Spinal cord (tissue), 10 donors: ENCODE data around the gene LALBA. TPM values are rescaled to one million over a fixed set of nuclear protein-coding genes. Genes with fewer than 3 reads are reported as not detected.
"Not testable (repeated sequence)": the region's sequence is repeated elsewhere in the genome, so short reads cannot be mapped to it uniquely, and the experiment has no call there.

Experiments used
- DNase-seq, 6 donors: peaks; one replicate each; pipeline versions ENCODE4 v3.0.0 to v3.0.0-alpha.2; 2013 to 2015; ENCODE audit warnings: low spot score in 6 of 6, low read depth in 4 of 6
- H3K27ac ChIP-seq: one replicate; pipeline ENCODE4 v1.5.1; 2013; ENCODE audit warnings: low read depth, low read length, control low read depth
- H3K27me3 ChIP-seq: one replicate; pipeline ENCODE4 v1.6.1; 2013; ENCODE audit warnings: low read length; ENCODE audit not compliant: control insufficient read depth, insufficient read depth
- H3K36me3 ChIP-seq: one replicate; pipeline ENCODE4 v1.6.1; 2013; ENCODE audit warnings: low read length; ENCODE audit not compliant: control insufficient read depth, insufficient read depth
- H3K4me1 ChIP-seq: one replicate; pipeline ENCODE4 v1.6.1; 2013; ENCODE audit warnings: low read length; ENCODE audit not compliant: control insufficient read depth, insufficient read depth
- H3K4me3 ChIP-seq: one replicate; pipeline ENCODE4 v1.5.1; 2013; ENCODE audit warnings: low read depth, low read length, control low read depth
- H3K9me3 ChIP-seq: one replicate; pipeline ENCODE4 v1.6.1; 2013; ENCODE audit warnings: low read length; ENCODE audit not compliant: control insufficient read depth, insufficient read depth
- WGBS: methylation state at CpG from one replicate; pipeline ENCODE4 v1.1.5; 2013; ENCODE audit warnings: missing lambda C conversion rate; ENCODE audit not compliant: insufficient coverage; 5-methylcytosine and 5-hydroxymethylcytosine counted together
- polyA plus RNA-seq, 2 donors: library from polyadenylated mRNA; unstranded; fragments of 120-200 nt; gene quantifications; one replicate each; pipeline ENCODE4 v1.2.1, GENCODE V29; 2013; ENCODE audit not compliant: insufficient read length in 2 of 2
- total RNA-seq, 2 donors: library from RNA; depleted of rRNA in 1 of 2; stranded (reverse); fragments of 120-200 nt in 1 of 2; fragments of >200 nt in 1 of 2; gene quantifications; one replicate each; pipeline versions ENCODE4 v1.2.3 to v1.2.4, GENCODE V29; 2013 to 2014
- donor health status: healthy.

Gene LALBA
- total and polyA plus RNA-seq, 4 donors = not detected

- Histone ChIP-seq H3K27ac (no peak overlapping the region), H3K27me3 (no peaks in the 10 kb centered on the region), H3K36me3 (no peaks in the 10 kb centered on the region), H3K4me3 (no peak overlapping the region), H3K9me3 (no peaks in the 10 kb centered on the region), H3K4me1 (no peaks in the 10 kb centered on the region)
- DNase-seq = peak in 2 of 6 donors; percentile 10 to 11
- WGBS = 81% methylated on average over 5 of the region's 8 CpGs
Measured at GRCh38 chr12:48542300-48542928, 27.4 kb downstream of the LALBA start.

- no peaks in the 10 kb centered on the region for H3K9me3 ChIP-seq
- H3K4me3 ChIP-seq = no peak overlapping the region
- WGBS = no CpG with 5 or more reads among the region's 1 CpG
- H3K27me3 ChIP-seq = no peaks in the 10 kb centered on the region
- no peak overlapping the region for H3K27ac ChIP-seq
- no peaks in the 10 kb centered on the region for H3K4me1 ChIP-seq
- H3K36me3 ChIP-seq = no peaks in the 10 kb centered on the region
- no peak for DNase-seq
Measured at GRCh38 chr12:48536602-48537001, 33.2 kb downstream of the LALBA start.

DNA sequence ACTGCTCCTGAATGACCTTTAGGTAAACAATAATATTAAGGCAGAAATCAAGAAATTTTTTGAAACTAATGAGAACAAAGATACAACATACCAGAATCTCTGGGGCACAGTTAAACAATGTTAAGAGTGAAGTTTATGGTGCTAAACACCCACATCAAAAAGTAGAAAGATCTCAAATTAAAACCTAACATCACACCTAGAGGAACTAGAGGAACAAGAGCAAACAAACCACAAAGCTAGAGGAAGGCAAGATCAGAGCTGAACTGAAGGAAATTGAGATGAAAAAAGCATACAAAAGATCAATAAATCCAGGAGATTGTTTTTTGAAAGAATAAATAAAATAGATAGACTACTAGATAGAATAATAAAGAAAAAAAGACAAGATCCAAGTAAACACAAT, 37.2 kb downstream of the LALBA start:
- H3K4me1 ChIP-seq = no peaks in the 10 kb centered on the region
- H3K36me3 ChIP-seq = no peaks in the 10 kb centered on the region
- DNase-seq = no peak
- H3K4me3 ChIP-seq = no peak overlapping the region
- no peaks in the 10 kb centered on the region for H3K9me3 ChIP-seq
- no peak overlapping the region for H3K27ac ChIP-seq
- H3K27me3 ChIP-seq = no peaks in the 10 kb centered on the region

DNA sequence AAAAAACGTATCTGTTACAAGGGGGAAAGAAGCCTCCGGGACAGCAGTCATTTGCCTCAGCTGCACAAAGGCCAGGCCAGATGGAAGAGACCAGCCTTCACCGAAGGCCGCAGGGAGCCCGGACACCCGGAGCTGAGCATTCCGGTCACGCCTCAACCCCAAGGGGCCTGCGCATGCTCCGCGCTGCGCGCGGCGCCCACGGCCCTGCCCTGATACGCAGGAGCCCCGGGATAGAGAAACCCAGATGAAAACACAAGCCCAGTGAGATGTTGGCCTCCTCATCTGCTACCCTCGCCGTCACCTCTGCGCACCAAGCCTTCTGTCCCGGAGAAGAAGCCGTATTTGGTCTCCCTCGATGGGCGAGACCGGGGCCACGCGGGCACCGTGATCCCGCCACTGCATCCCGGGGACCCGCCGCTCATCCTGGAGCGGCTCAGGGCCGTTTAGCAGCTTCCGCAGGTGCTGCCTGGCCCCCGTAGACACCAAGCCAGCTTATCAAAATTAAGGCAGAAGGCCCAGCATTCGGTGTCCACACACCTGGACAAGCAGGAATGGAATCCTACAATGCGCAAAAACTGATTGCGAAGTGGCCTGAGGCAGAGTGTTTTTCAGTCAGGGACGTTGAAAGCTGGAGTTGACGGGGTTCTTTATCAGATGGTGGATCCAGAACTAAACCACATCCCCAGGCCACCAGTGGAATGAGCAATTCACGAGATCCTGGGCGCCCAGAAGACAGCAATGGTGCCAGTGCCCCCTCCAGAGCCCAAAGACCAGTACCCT, 41.8 kb downstream of the LALBA start:
- Histone ChIP-seq H3K27me3 (no peaks in the 10 kb centered on the region), H3K36me3 (no peaks in the 10 kb centered on the region), H3K4me1 (no peaks in the 10 kb centered on the region), H3K4me3 (no peak overlapping the region), H3K9me3 (no peaks in the 10 kb centered on the region), H3K27ac (no peak overlapping the region)
- no peak for DNase-seq
- 91% methylated on average over 44 of the region's 44 CpGs for WGBS

GRCh38 chr12:48525332-48525731, 44.5 kb downstream of the LALBA start, which contains the start of gene OR8S1:
TSS of gene OR8S1 (plus strand) at chr12:48525632. CDS start at chr12:48525632, 0 bp downstream.
- DNase-seq = no peak
- no peaks in the 10 kb centered on the region for H3K36me3 ChIP-seq
- no peak within 1 kb of the TSS for H3K4me3 ChIP-seq
- H3K27me3 ChIP-seq = no peaks in the 10 kb centered on the region
- H3K9me3 ChIP-seq = no peaks in the 10 kb centered on the region
- H3K4me1 ChIP-seq = no peaks in the 10 kb centered on the region
- no peak within 1 kb of the TSS for H3K27ac ChIP-seq
- 93% methylated on average over 4 of the region's 5 CpGs for WGBS

- WGBS = 93% methylated on average over 17 of the region's 24 CpGs
- not testable (repeated sequence) for H3K4me3 ChIP-seq, H3K4me1 ChIP-seq, H3K27me3 ChIP-seq, H3K9me3 ChIP-seq, H3K27ac ChIP-seq, H3K36me3 ChIP-seq, DNase-seq
Measured at GRCh38 chr12:48520381-48520780, 49.5 kb downstream of the LALBA start.

Other genes with a start within 250 kb of the LALBA start
- 10 to 100 TPM; 32.9 to 35.8 TPM for gene ZNF641, start 219.1 kb downstream of the LALBA start, total RNA-seq
- gene ZNF641, start 219.1 kb downstream of the LALBA start, polyA plus RNA-seq = 10 to 100 TPM; 28.5 to 29.6 TPM
- under 1 TPM in 1 of 2 donors, not detected in 1; 0.20 TPM for gene ANP32D, start 97.5 kb downstream of the LALBA start, total RNA-seq
- gene ANP32D, start 97.5 kb downstream of the LALBA start, polyA plus RNA-seq = under 1 TPM; 0.23 to 0.30 TPM
- gene C12orf54, start 87.5 kb downstream of the LALBA start, total RNA-seq = under 1 TPM; 0.40 to 0.50 TPM
- 1 to 10 TPM in 1 of 2 donors, under 1 TPM in 1; 0.86 to 1.1 TPM for gene C12orf54, start 87.5 kb downstream of the LALBA start, polyA plus RNA-seq
- gene OR8S1, start 44.4 kb downstream of the LALBA start, total RNA-seq = not detected
- gene OR8S1, start 44.4 kb downstream of the LALBA start, polyA plus RNA-seq = not detected
- gene KANSL2, start 112.2 kb upstream of the LALBA start, total RNA-seq = 10 to 100 TPM; 42.5 to 54.0 TPM
- 10 to 100 TPM; 40.2 to 44.5 TPM for gene KANSL2, start 112.2 kb upstream of the LALBA start, polyA plus RNA-seq
- 10 to 100 TPM; 30.2 to 34.6 TPM for gene CCNT1, start 146.7 kb upstream of the LALBA start, total RNA-seq
- gene CCNT1, start 146.7 kb upstream of the LALBA start, polyA plus RNA-seq = 10 to 100 TPM; 15.2 to 16.3 TPM
- 10 to 100 TPM; 39.9 to 51.9 TPM for gene ADCY6, start 219.0 kb upstream of the LALBA start, total RNA-seq
- 10 to 100 TPM; 58.4 to 90.2 TPM for gene ADCY6, start 219.0 kb upstream of the LALBA start, polyA plus RNA-seq
- gene CACNB3, start 248.4 kb upstream of the LALBA start, total RNA-seq = 10 to 100 TPM; 24.0 to 37.0 TPM
- 10 to 100 TPM; 73.8 to 89.6 TPM for gene CACNB3, start 248.4 kb upstream of the LALBA start, polyA plus RNA-seq